ENCODE data around the gene MSLN.

GRCh38 chr16:769184-769784, 8.8 kb downstream of the MSLN start:
- TF ChIP-seq YY1 (IDR thresholded peaks at IDR 0.05; ENCODE audit: insufficient read depth, insufficient read length) (no peak), ZNF274 (IDR thresholded peaks at IDR 0.05; ENCODE audit: low read depth, low read length) (no peak), SUZ12 (IDR thresholded peaks at IDR 0.05; ENCODE audit: extremely low read depth, insufficient read depth, insufficient read length) (no peak)

Measured in NT2/D1 (cell line).